Fibroblast of skin of abdomen (primary cell): ENCODE data around the gene CFAP299. TPM values are rescaled to one million over a fixed set of nuclear protein-coding genes. Genes with fewer than 3 reads are reported as not detected.
A peak's percentile ranks its signal among the peaks of the same experiment; 100 is the strongest.
"Not testable (repeated sequence)": the region's sequence is repeated elsewhere in the genome, so short reads cannot be mapped to it uniquely, and the experiment has no call there.

Source experiments
- DNase-seq: peaks from one replicate; pipeline ENCODE4 v3.0.0-alpha.2; 2013
- polyA plus RNA-seq, 2 experiments: library from polyadenylated mRNA; unstranded; fragments of 120-200 nt; gene quantifications; one replicate each; pipeline ENCODE4 v1.2.1, GENCODE V29; 2013; ENCODE audit not compliant: insufficient read length in 2 of 2

Gene CFAP299
- polyA plus RNA-seq (2013, experiment 1 of 2; ENCODE audit: insufficient read length): 0.85 TPM
- polyA plus RNA-seq (2013, experiment 2 of 2; ENCODE audit: insufficient read length): 0.83 TPM

DNA sequence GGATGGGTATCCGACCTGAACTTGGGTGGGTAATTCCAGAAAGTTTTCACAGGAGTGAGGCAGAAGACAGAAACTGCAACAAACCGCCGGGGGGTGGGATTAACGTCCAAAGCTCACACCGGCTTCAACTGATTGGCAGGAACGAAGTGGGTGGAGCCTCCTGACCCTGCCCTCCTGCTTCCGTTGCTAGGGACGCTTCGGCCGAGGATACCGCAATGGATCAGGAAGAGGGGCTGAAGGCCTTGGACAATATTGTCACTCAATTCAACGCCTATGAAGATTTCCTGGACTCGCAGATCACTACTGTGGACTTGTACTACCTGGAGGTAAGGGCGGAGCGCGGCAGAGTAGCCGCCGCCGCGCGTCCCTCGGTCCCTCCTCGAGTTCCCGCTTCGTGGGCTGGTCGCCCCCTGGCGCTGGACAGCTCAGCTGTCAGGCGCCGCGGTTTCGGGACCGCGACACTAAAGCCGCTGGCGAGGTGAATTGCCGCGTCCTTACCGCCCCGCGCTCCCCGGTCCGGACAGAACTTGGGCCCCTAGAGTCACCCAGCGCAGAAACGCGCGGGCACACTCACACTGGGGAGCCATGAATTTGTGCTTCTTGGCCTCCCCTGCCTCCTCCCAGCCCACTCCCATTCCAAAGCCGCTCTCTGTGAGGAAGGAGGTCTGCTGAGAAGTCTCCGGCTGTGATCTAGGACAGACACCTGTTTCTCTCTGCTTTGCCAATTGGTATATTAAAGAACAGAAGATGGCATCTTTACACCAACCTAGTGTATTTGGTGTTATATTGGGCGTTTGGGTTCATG, at the start of gene CFAP299:
Gene CFAP299 (plus strand): TSS at position 177 of the 805 bp plus-strand sequence.
- peak; percentile 91 for DNase-seq

DNA sequence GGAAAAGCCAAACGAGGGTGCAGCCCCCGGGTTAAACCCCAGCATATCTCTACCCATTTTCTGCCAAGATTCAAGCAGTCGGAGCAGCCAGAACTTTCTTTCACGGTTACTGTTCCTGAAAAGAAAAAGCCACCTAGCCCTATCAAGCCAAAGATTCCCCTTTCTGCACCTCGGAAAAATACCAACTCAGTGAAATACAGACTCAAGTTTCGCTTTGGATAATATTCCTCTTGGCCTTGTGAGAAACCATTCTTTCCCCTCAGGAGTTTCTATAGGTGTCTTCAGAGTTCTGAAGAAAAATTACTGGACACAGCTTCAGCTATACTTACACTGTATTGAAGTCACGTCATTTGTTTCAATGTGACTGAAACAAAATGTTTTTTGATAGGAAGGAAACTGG, 49.1 kb upstream of the CFAP299 start:
- DNase-seq: no peak

DNA sequence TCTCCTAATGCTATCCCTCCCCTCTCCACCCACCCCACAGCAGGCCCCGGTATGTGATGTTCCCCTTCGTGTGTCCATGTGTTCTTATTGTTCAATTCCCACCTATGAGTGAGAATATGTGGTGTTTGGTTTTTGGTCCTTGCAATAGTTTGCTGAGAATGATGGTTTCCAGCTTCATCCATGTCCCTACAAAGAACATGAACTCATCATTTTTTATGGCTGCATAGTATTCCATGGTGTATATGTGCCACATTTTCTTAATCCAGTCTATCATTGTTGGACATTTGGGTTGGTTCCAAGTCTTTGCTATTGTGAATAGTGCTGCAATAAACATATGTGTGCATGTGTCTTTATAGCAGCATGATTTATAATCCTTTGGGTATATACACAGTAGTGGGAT, 44.9 kb upstream of the CFAP299 start:
- not testable (repeated sequence) for DNase-seq

DNA sequence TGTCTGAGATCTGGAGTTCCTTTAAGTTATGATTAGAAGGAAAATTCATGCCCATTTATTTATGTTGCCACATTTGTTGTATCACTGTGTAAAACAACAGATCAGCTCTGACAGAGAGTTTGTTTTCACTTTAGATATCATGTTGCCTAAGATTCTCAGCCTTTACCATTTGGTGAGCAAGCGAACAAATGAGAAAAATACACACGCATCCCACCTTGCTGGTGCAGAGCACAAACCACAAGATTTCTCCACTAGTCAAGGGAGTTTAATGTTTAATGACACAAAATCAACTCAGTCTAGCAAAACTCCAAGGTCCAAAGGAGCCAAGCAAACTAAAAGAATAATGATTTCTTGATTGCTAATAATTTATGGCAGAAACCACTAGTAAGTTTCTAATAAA, 41.3 kb upstream of the CFAP299 start:
- DNase-seq: no peak

DNA sequence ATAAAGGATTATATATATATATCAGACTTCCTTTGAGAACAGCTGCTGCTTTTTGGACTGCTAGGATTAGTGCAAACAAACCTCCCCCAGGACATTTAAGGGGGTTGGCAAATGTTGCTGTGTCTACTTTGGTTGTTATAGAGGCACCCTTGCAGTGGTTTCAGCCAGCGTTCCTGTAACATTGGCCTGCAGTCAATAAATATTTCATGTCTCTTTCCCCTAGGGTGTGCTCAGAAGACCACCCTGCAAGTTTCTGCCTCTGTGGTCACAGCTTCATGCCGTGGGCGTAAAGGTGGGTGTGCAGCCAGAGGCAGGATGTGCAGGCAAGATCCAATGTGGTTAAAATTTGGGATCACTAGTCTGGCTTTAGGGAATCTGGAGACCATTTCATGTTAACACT, 40.2 kb upstream of the CFAP299 start:
- DNase-seq: peak; percentile 84

DNA sequence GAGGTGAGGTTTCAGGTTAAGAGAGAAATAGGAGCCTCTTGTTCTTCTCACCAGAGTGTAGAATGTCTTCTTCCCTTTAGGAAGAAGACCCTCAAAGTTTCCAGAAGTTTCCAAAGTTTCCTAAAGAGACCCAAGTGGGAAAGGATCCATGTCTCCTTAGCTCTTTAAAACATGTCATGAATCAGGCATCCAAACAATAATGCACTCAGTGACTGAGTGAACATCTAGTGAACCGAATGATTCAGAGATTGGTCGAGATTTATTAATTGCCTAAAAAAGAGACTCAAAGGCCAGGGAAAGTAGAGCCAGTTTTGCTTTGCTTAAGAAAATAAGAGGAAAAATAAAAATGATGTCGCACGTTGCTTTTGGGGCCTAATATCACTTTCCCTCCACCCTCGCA, 39.7 kb upstream of the CFAP299 start:
- DNase-seq: peak; percentile 61

GRCh38 chr4:80301884-80302283, 33.6 kb upstream of the CFAP299 start:
- no peak for DNase-seq

DNA sequence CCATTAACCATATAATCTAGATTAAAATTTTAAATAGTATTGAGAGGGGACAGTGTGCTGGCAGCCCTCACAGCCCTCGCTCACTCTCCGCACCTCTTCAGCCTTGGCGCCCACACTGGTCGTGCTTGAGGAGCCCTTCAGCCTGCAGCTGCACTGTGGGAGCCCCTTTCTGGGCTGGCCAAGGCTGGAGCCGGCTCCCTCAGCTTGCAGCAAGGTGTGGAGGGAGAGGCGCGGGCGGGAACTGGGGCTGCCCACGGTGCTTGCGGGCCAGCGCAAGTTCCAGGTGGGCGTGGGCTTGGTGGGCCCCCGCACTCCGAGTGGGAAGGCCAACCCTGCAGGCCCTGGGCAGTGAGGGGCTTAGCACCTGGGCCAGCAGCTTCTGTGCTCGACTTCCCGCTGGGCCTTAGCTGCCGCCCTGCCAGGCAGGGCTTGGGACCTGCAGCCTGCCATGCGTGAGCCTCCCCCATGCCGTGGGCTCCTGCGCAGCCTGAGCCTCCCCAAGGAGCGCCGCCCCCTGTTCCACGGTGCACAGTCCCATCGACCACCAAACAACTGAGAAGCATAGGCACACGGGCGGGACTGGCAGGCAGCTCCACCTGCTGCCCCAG, 32.8 kb upstream of the CFAP299 start:
- DNase-seq: no peak

DNA sequence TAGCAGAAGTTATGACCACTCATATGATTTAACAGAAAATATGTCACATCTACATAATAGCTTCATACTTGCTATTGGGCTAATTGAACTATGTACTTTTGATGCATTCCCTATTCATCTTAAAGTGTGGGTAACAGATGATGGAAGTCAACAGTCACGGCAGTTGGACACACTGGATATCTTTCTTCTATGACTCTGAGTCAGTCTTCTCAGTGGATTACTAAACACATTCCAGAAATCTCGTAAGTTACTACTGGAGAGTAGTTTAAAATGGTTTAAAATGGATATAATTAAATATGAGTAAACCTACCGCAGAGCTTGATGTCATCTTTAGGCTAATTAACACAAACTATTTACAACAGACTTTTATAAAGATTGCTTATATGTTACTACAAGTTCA, 30.1 kb upstream of the CFAP299 start:
- DNase-seq: peak; percentile 83

DNA sequence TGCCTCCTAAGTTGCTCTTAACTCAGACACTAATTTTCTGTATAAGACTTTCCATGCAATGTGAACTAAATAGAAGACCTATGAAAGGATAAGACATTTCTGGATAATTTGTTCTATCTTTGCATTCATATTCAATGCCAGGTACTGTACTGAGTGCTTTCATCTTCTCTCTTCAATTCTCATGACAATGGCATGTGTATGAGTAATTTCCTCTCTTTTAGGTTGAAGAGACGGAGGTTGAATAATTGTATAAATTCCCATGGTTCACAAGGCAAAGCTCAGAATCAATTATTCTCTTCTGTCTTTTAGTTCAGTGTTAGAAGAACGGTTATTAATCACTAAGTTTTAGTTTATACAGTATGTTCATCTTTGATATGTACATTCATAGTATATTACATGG, 29.3 kb upstream of the CFAP299 start:
- peak; percentile 51 for DNase-seq

GRCh38 chr4:80307183-80307735, 28.3 kb upstream of the CFAP299 start:
- peak; percentile 81 for DNase-seq

DNA sequence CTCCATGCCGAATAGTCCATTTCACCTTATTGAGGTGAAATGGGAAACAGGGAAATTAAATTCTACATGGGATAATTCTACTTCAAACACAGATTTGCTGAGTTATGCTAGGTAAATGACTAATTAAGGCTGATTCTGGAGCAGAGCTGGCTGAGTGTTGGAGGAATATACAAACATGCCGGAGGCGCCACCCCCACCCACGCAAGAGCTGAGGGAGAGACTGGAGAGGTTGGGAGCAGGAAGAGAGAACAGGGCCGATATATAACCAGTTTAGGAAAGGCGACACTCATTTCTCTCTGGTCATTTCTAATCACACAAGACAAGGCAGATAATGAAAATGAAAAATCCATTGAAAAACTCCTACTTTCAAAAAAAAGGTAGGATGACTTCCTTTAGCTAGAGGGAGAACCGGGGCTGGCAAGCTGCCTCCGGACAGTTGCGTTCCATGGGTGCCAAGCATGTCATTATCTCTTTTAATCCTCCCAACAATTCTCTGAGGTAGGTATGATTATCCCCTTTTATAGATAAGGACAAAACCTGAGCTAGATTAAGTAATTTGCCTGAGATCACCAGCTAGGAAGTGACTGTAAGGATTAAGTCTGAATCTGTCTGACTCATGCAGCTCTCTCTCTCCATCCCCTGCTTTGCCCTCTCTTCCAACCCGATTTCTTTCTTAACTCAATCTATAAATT, 27.6 kb upstream of the CFAP299 start:
- DNase-seq: peak; percentile 60

DNA sequence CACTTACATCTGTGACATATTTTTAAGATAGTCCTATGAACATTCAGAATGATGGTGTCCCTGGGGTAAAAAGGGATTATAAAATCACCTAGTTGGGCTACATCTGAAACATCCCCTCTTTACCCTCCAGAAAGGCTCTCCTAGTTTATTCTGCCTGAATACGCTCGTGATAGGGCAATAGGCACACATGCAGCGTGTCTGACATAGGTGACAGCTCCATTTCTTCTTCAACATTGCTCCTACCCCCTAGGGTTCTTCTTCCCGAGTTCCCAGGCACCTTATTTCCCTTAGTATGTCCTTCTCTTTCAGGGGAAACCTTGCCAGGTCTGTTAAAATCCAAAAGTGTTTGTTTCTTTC, 27.1 kb upstream of the CFAP299 start:
- no peak for DNase-seq

GRCh38 chr4:80309294-80310004, 26.1 kb upstream of the CFAP299 start:
- peak; percentile 93 for DNase-seq

- DNase-seq: no peak
Measured at GRCh38 chr4:80311130-80311529, 24.4 kb upstream of the CFAP299 start.

GRCh38 chr4:80312124-80312523, 23.4 kb upstream of the CFAP299 start:
- no peak for DNase-seq

GRCh38 chr4:80313627-80314026, 21.9 kb upstream of the CFAP299 start:
- no peak for DNase-seq

GRCh38 chr4:80315848-80316247, 19.7 kb upstream of the CFAP299 start:
- DNase-seq: not testable (repeated sequence)

- no peak for DNase-seq
Measured at GRCh38 chr4:80321341-80321740, 14.2 kb upstream of the CFAP299 start.

DNA sequence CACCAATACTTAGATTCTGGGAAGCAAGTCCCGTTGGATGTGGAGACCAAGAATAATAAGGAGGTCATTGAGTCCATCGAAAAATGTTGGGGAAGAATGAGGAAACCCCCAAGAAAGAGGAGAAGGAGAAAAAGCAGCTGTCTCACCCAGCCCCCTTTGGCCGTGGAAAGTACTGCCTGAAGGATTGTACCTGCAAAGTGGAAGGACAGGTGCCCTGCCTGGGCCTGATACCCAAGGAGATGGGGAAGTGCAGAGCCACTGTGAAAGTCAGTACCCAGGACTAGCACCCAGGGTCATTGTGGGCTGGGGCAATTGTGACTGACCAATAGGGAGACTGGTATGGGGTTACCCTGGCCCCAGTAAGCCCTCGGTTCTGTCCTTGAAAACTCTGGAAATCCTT, 13.8 kb upstream of the CFAP299 start:
- no peak for DNase-seq

DNA sequence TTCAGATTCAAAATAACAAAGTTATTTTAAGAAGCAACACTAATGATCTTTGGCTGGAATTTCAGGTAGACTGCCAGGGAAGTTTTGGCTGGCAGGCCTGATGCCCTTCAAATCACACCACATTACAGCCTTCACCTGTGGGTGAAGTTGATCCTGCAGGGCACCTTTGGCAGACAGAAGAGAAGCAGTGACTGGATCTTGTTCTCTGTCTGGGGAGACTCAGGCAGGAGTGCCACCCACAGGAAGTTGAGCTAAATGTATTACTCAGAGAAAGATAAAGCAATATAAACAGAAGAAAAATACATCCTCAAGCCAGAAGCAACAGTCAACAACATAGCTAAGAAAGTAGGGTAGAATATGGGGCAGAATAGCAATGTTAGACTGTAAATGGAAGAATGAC, 12.8 kb upstream of the CFAP299 start:
- DNase-seq: peak; percentile 47

GRCh38 chr4:80324171-80324570, 11.4 kb upstream of the CFAP299 start:
- no peak for DNase-seq

GRCh38 chr4:80331693-80332092, 3.8 kb upstream of the CFAP299 start:
- no peak for DNase-seq
